Endodermal cell (in vitro differentiated cells): ENCODE results near the gene RCOR2. TPM values are rescaled to one million over a fixed set of nuclear protein-coding genes. Genes with fewer than 3 reads are reported as not detected.

ENCODE experiments used
- DNase-seq: peaks from one replicate; pipeline ENCODE4 v3.0.0-alpha.2; 2017
- H3K27ac ChIP-seq: 2 replicates; pipeline ENCODE4 v1.5.1; 2013; ENCODE audit warnings: mild to moderate bottlenecking, low read depth, low read length, moderate library complexity
- H3K27me3 ChIP-seq: 2 replicates; pipeline ENCODE4 v1.6.1; 2013; ENCODE audit warnings: mild to moderate bottlenecking, low read length, moderate library complexity; ENCODE audit not compliant: insufficient read depth, control insufficient read depth, poor library complexity, severe bottlenecking
- H3K36me3 ChIP-seq: 2 replicates; pipeline ENCODE4 v1.7.0; 2013; ENCODE audit warnings: mild to moderate bottlenecking, low read length, moderate library complexity; ENCODE audit not compliant: control insufficient read depth, insufficient read depth
- H3K4me1 ChIP-seq: one replicate; pipeline ENCODE4 v1.7.0; 2013; ENCODE audit warnings: low read length; ENCODE audit not compliant: control insufficient read depth, insufficient read depth
- H3K4me3 ChIP-seq: 2 replicates; pipeline ENCODE4 v1.5.1; 2013; ENCODE audit warnings: mild to moderate bottlenecking, low read length, moderate library complexity
- H3K9ac ChIP-seq: 2 replicates; pipeline ENCODE4 v1.6.1; 2013; ENCODE audit warnings: mild to moderate bottlenecking, low read length, moderate library complexity; ENCODE audit not compliant: poor library complexity, severe bottlenecking; ENCODE audit errors: extremely low read depth
- H3K9me3 ChIP-seq: 2 replicates; pipeline ENCODE4 v1.6.1; 2013; ENCODE audit warnings: mild to moderate bottlenecking, low read length, moderate library complexity; ENCODE audit not compliant: control insufficient read depth
- H3K27ac Mint-ChIP-seq: 2 replicates; pipeline ENCODE4 v1.8.0; 2020; ENCODE audit warnings: mixed read lengths
- H3K27me3 Mint-ChIP-seq: 2 replicates; pipeline ENCODE4 v1.8.0; 2021; ENCODE audit warnings: mild to moderate bottlenecking, mixed read lengths; ENCODE audit not compliant: insufficient read depth
- H3K36me3 Mint-ChIP-seq: 2 replicates; pipeline ENCODE4 v1.8.0; 2020; ENCODE audit warnings: low read depth, mixed read lengths
- H3K4me1 Mint-ChIP-seq: 2 replicates; pipeline ENCODE4 v1.8.0; 2020; ENCODE audit warnings: mixed read lengths
- H3K4me3 Mint-ChIP-seq: 2 replicates; pipeline ENCODE4 v1.8.0; 2020; ENCODE audit warnings: mild to moderate bottlenecking, moderate library complexity, mixed read lengths
- H3K9me3 Mint-ChIP-seq: 2 replicates; pipeline ENCODE4 v1.8.0; 2020; ENCODE audit warnings: mild to moderate bottlenecking, mixed read lengths
- WGBS, 2 experiments: methylation state at CpG; one replicate each; pipeline versions ENCODE4 v1.1.5 to v1.1.7; 2013; ENCODE audit warnings: missing lambda C conversion rate in 2 of 2, mixed read lengths in 1 of 2; ENCODE audit not compliant: insufficient coverage in 1 of 2, insufficient read length in 1 of 2; 5-methylcytosine and 5-hydroxymethylcytosine counted together
- total RNA-seq, 2 donors: library from RNA; stranded (reverse); fragmentation: NEBNext Ultra II Directional in 1 of 2; extraction: Animal tissue kit (Norgen Biotek cat#: 25700) in 1 of 2; gene quantifications; 2 replicates in 1 of 2; 3 replicates in 1 of 2; pipeline ENCODE4 v1.2.1, GENCODE V29; 2021
- TF ChIP-seq, protein P1 (sequence below): fragments of 200-600 bp; sonication (generic); conservative IDR thresholded peaks from 2 replicates; pipeline ENCODE4 v1.5.0; 2021; ENCODE audit warnings: antibody characterized with exemption, mild to moderate bottlenecking

The RCOR2 gene
- total RNA-seq, 2 donors from 2014 or later = 45.0 to 51.4 TPM

DNA sequence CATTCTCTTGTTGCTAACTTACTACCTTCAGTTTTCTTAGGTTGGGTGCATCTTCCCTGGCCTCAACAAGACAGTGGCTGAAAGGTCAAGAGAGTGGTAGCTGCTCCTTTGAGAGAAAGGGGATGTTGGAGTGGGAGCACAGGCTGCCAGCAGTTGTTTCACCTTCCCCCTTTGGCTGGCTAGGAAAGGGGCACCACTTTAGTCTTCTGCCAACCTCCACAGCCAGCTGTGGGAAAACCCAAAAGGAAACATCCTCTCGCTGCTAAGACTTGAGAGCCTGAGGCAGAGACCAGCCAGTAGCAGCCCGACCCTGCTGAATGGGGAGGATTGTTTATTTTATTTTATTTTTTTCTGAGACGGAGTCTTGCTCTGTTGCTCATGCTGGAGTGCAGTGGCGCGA, 43.7 kb downstream of the RCOR2 start:
- H3K9ac ChIP-seq = no peak overlapping the region
- no peaks in the 10 kb centered on the region for H3K27me3 Mint-ChIP-seq
- H3K27me3 ChIP-seq = no peaks in the 10 kb centered on the region
- H3K36me3 Mint-ChIP-seq = peaks cover 12% of the 10 kb centered on the region
- H3K9me3 ChIP-seq = no peaks in the 10 kb centered on the region
- TF ChIP-seq, protein P1, sequence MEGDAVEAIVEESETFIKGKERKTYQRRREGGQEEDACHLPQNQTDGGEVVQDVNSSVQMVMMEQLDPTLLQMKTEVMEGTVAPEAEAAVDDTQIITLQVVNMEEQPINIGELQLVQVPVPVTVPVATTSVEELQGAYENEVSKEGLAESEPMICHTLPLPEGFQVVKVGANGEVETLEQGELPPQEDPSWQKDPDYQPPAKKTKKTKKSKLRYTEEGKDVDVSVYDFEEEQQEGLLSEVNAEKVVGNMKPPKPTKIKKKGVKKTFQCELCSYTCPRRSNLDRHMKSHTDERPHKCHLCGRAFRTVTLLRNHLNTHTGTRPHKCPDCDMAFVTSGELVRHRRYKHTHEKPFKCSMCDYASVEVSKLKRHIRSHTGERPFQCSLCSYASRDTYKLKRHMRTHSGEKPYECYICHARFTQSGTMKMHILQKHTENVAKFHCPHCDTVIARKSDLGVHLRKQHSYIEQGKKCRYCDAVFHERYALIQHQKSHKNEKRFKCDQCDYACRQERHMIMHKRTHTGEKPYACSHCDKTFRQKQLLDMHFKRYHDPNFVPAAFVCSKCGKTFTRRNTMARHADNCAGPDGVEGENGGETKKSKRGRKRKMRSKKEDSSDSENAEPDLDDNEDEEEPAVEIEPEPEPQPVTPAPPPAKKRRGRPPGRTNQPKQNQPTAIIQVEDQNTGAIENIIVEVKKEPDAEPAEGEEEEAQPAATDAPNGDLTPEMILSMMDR = no peak
- WGBS, 2 experiments = 96% methylated on average over 5 of the region's 5 CpGs
- H3K36me3 ChIP-seq = peaks cover 5% of the 10 kb centered on the region
- peaks cover 34% of the 10 kb centered on the region for H3K4me1 Mint-ChIP-seq
- no peak overlapping the region for H3K27ac ChIP-seq
- H3K9me3 Mint-ChIP-seq = no peaks in the 10 kb centered on the region
- no peak overlapping the region for H3K4me3 ChIP-seq
- no peak for DNase-seq
- no peak overlapping the region for H3K4me3 Mint-ChIP-seq
- H3K27ac Mint-ChIP-seq = no peak overlapping the region
- no peaks in the 10 kb centered on the region for H3K4me1 ChIP-seq

DNA sequence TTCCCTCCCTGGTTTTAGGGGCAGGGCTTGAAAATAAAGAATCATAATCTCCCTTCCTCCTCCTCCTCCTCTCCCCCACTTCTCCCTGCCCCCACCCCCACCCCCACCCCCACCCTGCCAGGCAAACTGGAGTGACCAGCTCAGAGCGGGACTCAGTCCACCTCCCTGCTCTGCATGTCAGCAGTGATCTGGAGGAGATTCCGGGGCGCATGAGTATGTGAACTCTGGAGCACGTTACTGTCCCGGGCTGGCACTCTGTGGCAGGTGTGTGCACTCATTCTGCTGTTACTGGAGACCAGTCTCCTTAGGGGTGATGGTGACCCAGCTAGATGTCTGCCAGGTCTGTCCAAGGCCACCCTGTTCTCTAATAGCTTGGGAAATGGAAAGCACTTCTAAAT, 44.2 kb downstream of the RCOR2 start:
- H3K4me1 Mint-ChIP-seq = peaks cover 37% of the 10 kb centered on the region
- H3K9me3 Mint-ChIP-seq = no peaks in the 10 kb centered on the region
- H3K36me3 Mint-ChIP-seq = peaks cover 9% of the 10 kb centered on the region
- no peak overlapping the region for H3K27ac Mint-ChIP-seq
- Histone ChIP-seq H3K4me3 (no peak overlapping the region), H3K36me3 (peaks cover 5% of the 10 kb centered on the region), H3K4me1 (no peaks in the 10 kb centered on the region), H3K9me3 (no peaks in the 10 kb centered on the region), H3K9ac (no peak overlapping the region), H3K27me3 (no peaks in the 10 kb centered on the region), H3K27ac (no peak overlapping the region)
- TF ChIP-seq, protein P1 = no peak
- H3K27me3 Mint-ChIP-seq = no peaks in the 10 kb centered on the region
- WGBS, 2 experiments = 91 to 94% methylated on average over 4 to 5 of the region's 5 CpGs
- H3K4me3 Mint-ChIP-seq = no peak overlapping the region
- DNase-seq = no peak

DNA sequence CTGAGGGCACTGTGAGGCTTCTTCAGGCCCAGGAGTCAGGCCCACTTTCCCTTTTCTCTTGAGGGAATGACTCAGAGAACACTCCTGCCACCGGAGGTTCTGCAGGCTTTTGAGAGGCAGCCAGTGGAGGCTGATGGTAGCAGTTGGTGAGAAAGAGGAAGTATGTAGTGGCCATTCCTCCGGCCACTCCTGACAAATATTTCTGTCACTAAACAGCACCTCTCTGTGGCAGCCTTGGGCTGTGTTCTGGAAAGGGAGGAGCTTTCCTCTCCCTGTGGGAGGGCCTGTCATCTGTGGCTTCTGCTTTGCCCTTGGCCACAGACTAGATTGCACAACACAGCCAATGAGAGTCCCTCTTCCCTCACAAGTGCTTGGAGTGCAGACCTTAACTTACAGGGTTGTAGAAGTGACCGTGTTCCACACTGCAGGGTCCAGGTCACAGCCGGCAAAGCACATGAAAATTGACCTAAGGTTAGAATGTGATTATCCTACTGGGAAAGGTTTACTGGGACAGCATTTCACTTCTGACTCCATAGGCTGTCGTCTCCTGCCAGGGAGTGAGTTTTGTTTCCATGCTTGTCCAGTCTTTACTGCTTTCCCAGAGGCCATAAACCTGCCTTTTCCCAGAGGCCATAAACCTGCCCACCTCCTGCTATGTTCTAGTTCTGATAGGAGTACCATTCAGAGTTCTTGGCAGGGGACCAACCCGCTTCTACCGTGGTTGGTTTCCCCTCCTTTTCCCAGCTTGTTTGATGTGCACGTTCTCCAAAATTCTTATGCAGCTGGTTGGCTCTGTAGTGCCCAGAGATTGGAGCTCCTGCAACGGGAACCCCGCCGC, 44.8 kb downstream of the RCOR2 start:
- Histone ChIP-seq H3K9ac (no peak overlapping the region), H3K9me3 (no peaks in the 10 kb centered on the region), H3K27ac (no peak overlapping the region), H3K4me1 (peaks cover 1% of the 10 kb centered on the region), H3K36me3 (peaks cover 5% of the 10 kb centered on the region), H3K4me3 (no peak overlapping the region), H3K27me3 (no peaks in the 10 kb centered on the region)
- DNase-seq = peak; percentile 84
- peaks cover 11% of the 10 kb centered on the region for H3K36me3 Mint-ChIP-seq
- H3K4me3 Mint-ChIP-seq = no peak overlapping the region
- TF ChIP-seq, protein P1 = peak; percentile 53
- WGBS, 2 experiments = 55 to 72% methylated on average over 7 to 11 of the region's 11 CpGs
- peaks cover 42% of the 10 kb centered on the region for H3K4me1 Mint-ChIP-seq
- H3K27me3 Mint-ChIP-seq = no peaks in the 10 kb centered on the region
- no peaks in the 10 kb centered on the region for H3K9me3 Mint-ChIP-seq
- H3K27ac Mint-ChIP-seq = no peak overlapping the region
